Neural progenitor cell (in vitro differentiated cells): Measurements from ENCODE around the gene PIK3CG. TPM values are rescaled to one million over a fixed set of nuclear protein-coding genes. Genes with fewer than 3 reads are reported as not detected.
A peak's percentile ranks its signal among the peaks of the same experiment; 100 is the strongest.

ENCODE experiments used
- DNase-seq: peaks from one replicate; pipeline ENCODE4 v3.0.0-alpha.2; 2016; ENCODE audit warnings: low spot score
- H2AFZ ChIP-seq: fragments of 200-600 bp; sonication (generic); replicated peaks from 2 replicates; pipeline ENCODE4 v1.6.1; 2016; ENCODE audit warnings: antibody characterized with exemption
- H3F3A ChIP-seq: fragments of 200-600 bp; sonication (generic); 2 replicates; pipeline ENCODE4 v1.6.1; 2016; ENCODE audit warnings: antibody characterized with exemption, low read depth
- H3K27ac ChIP-seq: fragments of 200-600 bp; sonication (generic); 2 replicates; pipeline ENCODE4 v1.5.1; 2016; ENCODE audit warnings: mild to moderate bottlenecking
- H3K27me3 ChIP-seq: fragments of 200-600 bp; sonication (generic); 2 replicates; pipeline ENCODE4 v1.6.1; 2016; ENCODE audit warnings: mild to moderate bottlenecking, moderate library complexity
- H3K36me3 ChIP-seq: fragments of 200-600 bp; sonication (generic); 2 replicates; pipeline ENCODE4 v1.5.1; 2016
- H3K4me1 ChIP-seq: fragments of 200-600 bp; sonication (generic); 2 replicates; pipeline ENCODE4 v1.6.1; 2016; ENCODE audit warnings: mixed run types
- H3K4me2 ChIP-seq: fragments of 200-600 bp; sonication (generic); 2 replicates; pipeline ENCODE4 v1.6.1; 2016
- H3K4me3 ChIP-seq: fragments of 200-600 bp; sonication (generic); 2 replicates; pipeline ENCODE4 v1.5.1; 2016
- H3K79me2 ChIP-seq: fragments of 200-600 bp; sonication (generic); 2 replicates; pipeline ENCODE4 v1.6.1; 2016; ENCODE audit warnings: low read depth
- H3K9ac ChIP-seq: fragments of 200-600 bp; sonication (generic); 2 replicates; pipeline ENCODE4 v1.6.1; 2016
- H3K9me3 ChIP-seq: fragments of 200-600 bp; sonication (generic); 2 replicates; pipeline ENCODE4 v1.5.1; 2016; ENCODE audit warnings: low read depth
- H4K20me1 ChIP-seq: fragments of 200-600 bp; sonication (generic); 2 replicates; pipeline ENCODE4 v1.6.1; 2016; ENCODE audit warnings: low read depth
- H3K27ac Mint-ChIP-seq: 3 replicates; pipeline ENCODE4 v1.8.0; 2021; ENCODE audit warnings: mixed read lengths
- H3K27me3 Mint-ChIP-seq: 2 replicates; pipeline ENCODE4 v1.8.0; 2022; ENCODE audit warnings: low read depth, mild to moderate bottlenecking, inconsistent platforms, moderate library complexity, mixed read lengths; ENCODE audit not compliant: insufficient read depth
- H3K36me3 Mint-ChIP-seq: 3 replicates; pipeline ENCODE4 v1.8.0; 2021; ENCODE audit warnings: mixed read lengths
- H3K4me1 Mint-ChIP-seq: 3 replicates; pipeline ENCODE4 v1.8.0; 2021; ENCODE audit warnings: mixed read lengths
- H3K4me3 Mint-ChIP-seq: 3 replicates; pipeline ENCODE4 v1.8.0; 2021; ENCODE audit warnings: mild to moderate bottlenecking, moderate library complexity, mixed read lengths
- H3K9me3 Mint-ChIP-seq: 3 replicates; pipeline ENCODE4 v1.8.0; 2020; ENCODE audit warnings: mixed read lengths
- CTCF ChIP-seq: fragments of 200-600 bp; sonication (generic); IDR thresholded peaks from 2 replicates; pipeline ENCODE4 v1.5.1; 2017; ENCODE audit warnings: antibody characterized with exemption, mild to moderate bottlenecking
- EZH2 ChIP-seq: fragments of 200-600 bp; sonication (generic); IDR thresholded peaks from 2 replicates; pipeline ENCODE4 v1.6.1; 2017; ENCODE audit warnings: antibody characterized with exemption, mild to moderate bottlenecking, moderate library complexity
- EZH2phosphoT487 ChIP-seq: fragments of 200-600 bp; sonication (generic); IDR thresholded peaks from 2 replicates; pipeline ENCODE4 v1.6.1; 2017; ENCODE audit warnings: antibody characterized with exemption
- total RNA-seq: library from RNA; depleted of rRNA; stranded (reverse); fragments of >200 nt; gene quantifications from 2 replicates; pipeline ENCODE4 v1.2.3, GENCODE V29; 2015; ENCODE audit warnings: low replicate concordance

The PIK3CG gene
- total RNA-seq, 1 donor from 2014 or later, result not detected

DNA sequence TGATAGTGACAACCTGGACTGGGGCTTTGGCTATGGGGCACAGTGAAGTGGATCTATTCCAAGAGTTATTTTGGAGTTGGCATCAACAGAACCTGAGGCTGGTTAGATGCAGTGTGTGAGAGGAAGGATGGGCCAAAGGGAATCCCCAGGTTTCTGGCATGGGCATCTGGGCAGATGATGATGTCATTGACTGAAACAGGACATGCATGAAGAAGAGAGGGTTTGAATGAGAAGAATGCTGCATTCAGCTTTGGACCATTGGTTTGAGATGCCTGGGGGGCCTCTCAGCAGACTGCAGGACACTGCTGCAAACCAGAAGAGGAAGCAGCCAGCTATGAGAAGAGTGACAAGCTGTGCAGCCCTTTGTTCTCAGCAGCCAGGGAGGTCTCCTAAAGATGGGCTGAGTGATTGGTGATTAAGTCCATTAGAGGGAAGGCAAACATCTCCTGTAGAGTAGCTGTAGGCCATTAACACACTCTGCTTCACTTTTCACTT is 23.1 kb upstream of the PIK3CG start:
- Histone ChIP-seq H3K27me3 (no peaks in the 10 kb centered on the region), H3K4me3 (no peak overlapping the region), H3F3A (no peaks in the 10 kb centered on the region), H3K36me3 (no peaks in the 10 kb centered on the region), H3K9me3 (no peaks in the 10 kb centered on the region), H3K9ac (no peak overlapping the region), H3K27ac (no peak overlapping the region), H3K79me2 (no peaks in the 10 kb centered on the region), H3K4me2 (peak overlapping the region; percentile 2), H3K4me1 (peaks cover 20% of the 10 kb centered on the region), H4K20me1 (no peaks in the 10 kb centered on the region), H2AFZ (no peak overlapping the region)
- peaks cover 2% of the 10 kb centered on the region for H3K9me3 Mint-ChIP-seq
- no peak overlapping the region for H3K4me3 Mint-ChIP-seq
- H3K4me1 Mint-ChIP-seq, result peaks cover 10% of the 10 kb centered on the region
- TF ChIP-seq EZH2, result no peak
- TF ChIP-seq CTCF, result no peak
- TF ChIP-seq EZH2phosphoT487, result no peak
- no peak overlapping the region for H3K27ac Mint-ChIP-seq
- peak; percentile 33 for DNase-seq
- peaks cover 3% of the 10 kb centered on the region for H3K27me3 Mint-ChIP-seq
- no peaks in the 10 kb centered on the region for H3K36me3 Mint-ChIP-seq

GRCh38 chr7:106844279-106844997 is 20.6 kb upstream of the PIK3CG start:
- TF ChIP-seq EZH2phosphoT487 (no peak), EZH2 (no peak), CTCF (no peak)
- Histone ChIP-seq H3K36me3 (no peaks in the 10 kb centered on the region), H4K20me1 (no peaks in the 10 kb centered on the region), H2AFZ (no peak overlapping the region), H3K4me2 (no peak overlapping the region), H3K9ac (no peak overlapping the region), H3K27ac (no peak overlapping the region), H3K27me3 (no peaks in the 10 kb centered on the region), H3K4me1 (peaks cover 20% of the 10 kb centered on the region), H3F3A (no peaks in the 10 kb centered on the region), H3K4me3 (no peak overlapping the region), H3K9me3 (no peaks in the 10 kb centered on the region), H3K79me2 (no peaks in the 10 kb centered on the region)
- peaks cover 3% of the 10 kb centered on the region for H3K27me3 Mint-ChIP-seq
- no peak overlapping the region for H3K27ac Mint-ChIP-seq
- H3K9me3 Mint-ChIP-seq, result peaks cover 2% of the 10 kb centered on the region
- DNase-seq, result no peak
- no peak overlapping the region for H3K4me3 Mint-ChIP-seq
- H3K36me3 Mint-ChIP-seq, result no peaks in the 10 kb centered on the region
- peaks cover 10% of the 10 kb centered on the region for H3K4me1 Mint-ChIP-seq

DNA sequence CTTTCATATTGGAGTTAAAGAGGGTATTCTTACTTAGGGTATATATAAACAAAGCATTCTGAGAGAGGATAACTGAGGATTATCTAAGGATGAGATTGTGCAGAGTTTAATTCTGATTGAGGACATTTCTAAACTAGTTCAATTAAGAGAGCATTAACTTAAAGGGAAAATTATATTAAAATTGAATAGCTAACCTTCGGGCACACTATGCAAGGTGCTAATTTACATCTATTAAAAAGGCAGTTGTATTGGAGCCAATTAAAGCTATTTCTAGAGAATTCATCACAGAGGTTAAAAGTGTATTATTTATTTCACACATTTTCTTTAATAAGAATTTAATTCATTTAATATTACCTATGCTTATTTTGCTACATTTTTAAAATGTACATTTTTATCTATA is 17.0 kb upstream of the PIK3CG start:
- no peaks in the 10 kb centered on the region for H3K27me3 ChIP-seq

More for the DNA sequence above, 17.0 kb upstream of the PIK3CG start:
- no peak overlapping the region for H2AFZ ChIP-seq
- no peak for DNase-seq
- Mint-ChIP-seq H3K4me1 (no peaks in the 10 kb centered on the region), H3K27me3 (no peaks in the 10 kb centered on the region), H3K4me3 (no peak overlapping the region), H3K36me3 (no peaks in the 10 kb centered on the region), H3K27ac (no peak overlapping the region), H3K9me3 (no peaks in the 10 kb centered on the region)
- H3F3A ChIP-seq, result no peaks in the 10 kb centered on the region
- H3K9me3 ChIP-seq, result no peaks in the 10 kb centered on the region
- no peak overlapping the region for H3K4me3 ChIP-seq
- no peaks in the 10 kb centered on the region for H3K4me1 ChIP-seq
- no peaks in the 10 kb centered on the region for H3K79me2 ChIP-seq
- H4K20me1 ChIP-seq, result no peaks in the 10 kb centered on the region
- H3K36me3 ChIP-seq, result no peaks in the 10 kb centered on the region
- no peak overlapping the region for H3K4me2 ChIP-seq
- H3K27ac ChIP-seq, result no peak overlapping the region
- no peak overlapping the region for H3K9ac ChIP-seq
- TF ChIP-seq EZH2 (no peak), CTCF (no peak), EZH2phosphoT487 (no peak)
